Mesendoderm (in vitro differentiated cells): ENCODE measurements around the gene ZBTB7C.
A peak's percentile ranks its signal among the peaks of the same experiment; 100 is the strongest.

Experiments
- DNase-seq: peaks from one replicate; pipeline ENCODE4 v3.0.0; 2013
- H2AK5ac ChIP-seq: 2 replicates; pipeline ENCODE4 v1.6.1; 2013; ENCODE audit warnings: low read length, inconsistent platforms
- H2BK120ac ChIP-seq: 2 replicates; pipeline ENCODE4 v1.6.1; 2013; ENCODE audit warnings: low read depth, mild to moderate bottlenecking, low read length, moderate library complexity, mixed read lengths
- H2BK15ac ChIP-seq: replicated peaks from 2 replicates; pipeline ENCODE4 v1.6.1; 2013; ENCODE audit warnings: low read depth, mild to moderate bottlenecking, moderate library complexity
- H2BK5ac ChIP-seq: 2 replicates; pipeline ENCODE4 v1.6.1; 2013; ENCODE audit warnings: low read length, inconsistent platforms
- H3K18ac ChIP-seq: 2 replicates; pipeline ENCODE4 v1.6.1; 2013; ENCODE audit warnings: mild to moderate bottlenecking, low read length, mixed read lengths
- H3K23ac ChIP-seq: one replicate; pipeline ENCODE4 v1.6.1; 2013; ENCODE audit warnings: low read length
- H3K27ac ChIP-seq: 2 replicates; pipeline ENCODE4 v1.5.1; 2013; ENCODE audit warnings: low read depth, mild to moderate bottlenecking, inconsistent platforms, low read length, moderate library complexity
- H3K27me3 ChIP-seq: 2 replicates; pipeline ENCODE4 v1.6.1; 2013; ENCODE audit warnings: low read length, control low read depth, mild to moderate bottlenecking, inconsistent platforms; ENCODE audit not compliant: insufficient read depth, poor library complexity
- H3K36me3 ChIP-seq: 2 replicates; pipeline ENCODE4 v1.6.1; 2013; ENCODE audit warnings: low read length, inconsistent platforms; ENCODE audit not compliant: control insufficient read depth, insufficient read depth
- H3K4ac ChIP-seq: one replicate; pipeline ENCODE4 v1.6.1; 2013; ENCODE audit warnings: low read depth, mild to moderate bottlenecking, low read length, moderate library complexity
- H3K4me1 ChIP-seq: 2 replicates; pipeline ENCODE4 v1.6.1; 2013; ENCODE audit warnings: low read depth, low read length, inconsistent platforms; ENCODE audit not compliant: control insufficient read depth
- H3K4me2 ChIP-seq: 2 replicates; pipeline ENCODE4 v1.6.1; 2013; ENCODE audit warnings: low read length
- H3K4me3 ChIP-seq: 2 replicates; pipeline ENCODE4 v1.5.1; 2013; ENCODE audit warnings: mild to moderate bottlenecking, low read length
- H3K56ac ChIP-seq: one replicate; pipeline ENCODE4 v1.6.1; 2013; ENCODE audit warnings: low read length
- H3K79me1 ChIP-seq: 2 replicates; pipeline ENCODE4 v1.6.1; 2013; ENCODE audit warnings: low read length, inconsistent platforms
- H3K79me2 ChIP-seq: 2 replicates; pipeline ENCODE4 v1.6.1; 2013; ENCODE audit warnings: mild to moderate bottlenecking, low read length; ENCODE audit not compliant: control insufficient read depth, insufficient read depth
- H3K9ac ChIP-seq: 2 replicates; pipeline ENCODE4 v1.6.1; 2013; ENCODE audit warnings: low read length, inconsistent platforms
- H4K5ac ChIP-seq: one replicate; pipeline ENCODE4 v1.6.1; 2013; ENCODE audit warnings: low read length
- H4K8ac ChIP-seq: one replicate; pipeline ENCODE4 v1.6.1; 2013; ENCODE audit warnings: low read depth, mild to moderate bottlenecking, control low read depth, low read length, moderate library complexity
- WGBS: extraction: QIAGEN DNeasy Blood & Tissue Kit; methylation state at CpG from one replicate; pipeline ENCODE4 v1.1.7; 2013; ENCODE audit warnings: low lambda C conversion rate, missing lambda C conversion rate; ENCODE audit not compliant: insufficient coverage; ENCODE audit errors: extremely low coverage; 5-methylcytosine and 5-hydroxymethylcytosine counted together

Gene ZBTB7C

GRCh38 chr18:48024009-48024512 is 385.1 kb downstream of the ZBTB7C start:
- H3K9ac ChIP-seq, result no peak overlapping the region
- H3K36me3 ChIP-seq, result no peaks in the 10 kb centered on the region
- H3K4ac ChIP-seq, result no peak overlapping the region
- H3K27me3 ChIP-seq, result no peaks in the 10 kb centered on the region
- H3K4me1 ChIP-seq, result no peaks in the 10 kb centered on the region
- no peak for DNase-seq
- no CpG with 5 or more reads among the region's 4 CpGs for WGBS
- H2BK15ac ChIP-seq, result no peak overlapping the region
- H3K79me1 ChIP-seq, result no peaks in the 10 kb centered on the region
- H3K27ac ChIP-seq, result no peak overlapping the region
- H3K4me3 ChIP-seq, result no peak overlapping the region
- H3K4me2 ChIP-seq, result no peak overlapping the region
- H4K5ac ChIP-seq, result no peak overlapping the region
- H3K56ac ChIP-seq, result no peak overlapping the region
- H2BK5ac ChIP-seq, result no peak overlapping the region
- H2BK120ac ChIP-seq, result no peak overlapping the region
- no peak overlapping the region for H4K8ac ChIP-seq
- no peak overlapping the region for H2AK5ac ChIP-seq
- no peak overlapping the region for H3K18ac ChIP-seq
- H3K79me2 ChIP-seq, result no peaks in the 10 kb centered on the region
- no peak overlapping the region for H3K23ac ChIP-seq

GRCh38 chr18:48023334-48024008 is 385.7 kb downstream of the ZBTB7C start:
- Histone ChIP-seq H2BK120ac (no peak overlapping the region), H3K79me2 (no peaks in the 10 kb centered on the region), H3K23ac (no peak overlapping the region), H3K4me3 (no peak overlapping the region), H3K27me3 (no peaks in the 10 kb centered on the region), H3K79me1 (no peaks in the 10 kb centered on the region), H3K36me3 (no peaks in the 10 kb centered on the region), H4K5ac (no peak overlapping the region), H3K4me1 (no peaks in the 10 kb centered on the region), H3K9ac (no peak overlapping the region), H3K18ac (no peak overlapping the region), H3K56ac (peak overlapping the region; percentile 46), H2AK5ac (no peak overlapping the region), H3K4me2 (no peak overlapping the region), H2BK5ac (no peak overlapping the region), H2BK15ac (no peak overlapping the region), H3K4ac (no peak overlapping the region), H4K8ac (no peak overlapping the region), H3K27ac (no peak overlapping the region)
- WGBS, result no CpG with 5 or more reads among the region's 9 CpGs
- DNase-seq, result peak; percentile 73

DNA sequence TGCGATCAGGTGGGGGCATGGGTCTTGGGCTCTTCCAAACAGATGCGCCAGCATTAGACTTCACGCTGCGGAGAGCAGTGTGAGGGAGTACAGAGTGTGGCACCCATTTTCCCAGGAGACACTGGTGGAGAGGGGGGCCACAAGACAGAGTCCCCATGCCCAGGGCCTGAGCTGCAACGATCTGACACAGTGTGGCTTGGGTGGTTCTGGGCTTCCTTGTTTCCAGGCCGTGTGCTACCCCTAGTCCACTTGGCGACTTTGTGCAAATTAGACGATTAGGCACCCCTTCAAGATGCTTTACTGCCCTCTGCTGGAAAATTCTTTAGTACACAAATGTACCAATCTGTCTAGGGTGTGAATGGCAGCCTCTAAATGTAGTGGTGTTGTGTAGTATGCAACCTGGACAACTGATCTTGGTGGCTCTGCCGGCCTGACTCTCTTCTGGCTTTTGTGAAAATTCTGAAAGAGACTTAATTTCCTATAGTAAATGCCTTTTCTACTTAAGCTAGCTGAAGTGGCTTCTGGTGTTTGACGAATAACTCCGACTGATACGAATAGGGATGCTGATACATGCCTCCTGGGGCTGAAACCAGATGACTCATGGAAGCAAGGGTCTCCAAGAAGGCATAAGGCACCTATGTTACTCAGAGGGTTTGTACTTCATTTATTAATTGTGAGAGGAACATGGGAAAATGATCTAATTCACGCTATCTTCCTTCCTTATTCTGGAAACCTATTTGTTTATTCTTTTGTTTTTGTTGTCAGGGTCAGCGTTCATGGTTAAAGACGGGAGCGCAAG is 386.5 kb downstream of the ZBTB7C start:
- Histone ChIP-seq H3K27ac (no peak overlapping the region), H3K4me3 (no peak overlapping the region), H3K79me2 (no peaks in the 10 kb centered on the region), H2AK5ac (no peak overlapping the region), H3K18ac (no peak overlapping the region), H2BK120ac (no peak overlapping the region), H4K5ac (no peak overlapping the region), H2BK5ac (no peak overlapping the region), H3K36me3 (no peaks in the 10 kb centered on the region), H3K56ac (peak overlapping the region; percentile 3), H3K4ac (no peak overlapping the region), H3K4me2 (no peak overlapping the region), H3K23ac (no peak overlapping the region), H4K8ac (no peak overlapping the region), H3K27me3 (no peaks in the 10 kb centered on the region), H3K4me1 (no peaks in the 10 kb centered on the region), H3K79me1 (no peaks in the 10 kb centered on the region), H2BK15ac (no peak overlapping the region), H3K9ac (no peak overlapping the region)
- DNase-seq, result peak; percentile 88
- no CpG with 5 or more reads among the region's 16 CpGs for WGBS

DNA sequence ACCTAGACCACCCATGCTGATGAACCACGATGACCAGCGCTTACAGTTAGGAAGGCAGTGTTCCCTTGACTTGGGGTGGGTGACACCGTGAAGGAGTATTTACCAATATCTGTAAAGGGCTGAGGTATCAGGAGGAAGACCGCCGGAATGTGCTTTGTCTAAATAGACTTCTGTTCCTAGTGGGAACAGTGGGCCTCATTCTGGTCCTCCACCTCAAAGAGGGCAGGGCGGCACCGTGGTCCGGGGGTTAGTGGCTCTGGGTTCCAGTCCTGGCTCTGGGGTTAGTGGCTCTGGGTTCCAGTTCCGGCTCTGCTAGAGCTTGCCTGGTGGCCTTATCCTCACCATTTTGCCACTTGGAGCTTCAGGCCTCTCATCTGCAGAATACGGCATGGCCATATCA is 387.2 kb downstream of the ZBTB7C start:
- H3K4me2 ChIP-seq, result no peak overlapping the region
- H3K27ac ChIP-seq, result no peak overlapping the region
- H3K56ac ChIP-seq, result no peak overlapping the region
- H3K79me2 ChIP-seq, result no peaks in the 10 kb centered on the region
- no CpG with 5 or more reads among the region's 10 CpGs for WGBS
- H2BK15ac ChIP-seq, result no peak overlapping the region
- no peaks in the 10 kb centered on the region for H3K27me3 ChIP-seq
- no peaks in the 10 kb centered on the region for H3K4me1 ChIP-seq
- H3K4me3 ChIP-seq, result no peak overlapping the region
- H3K23ac ChIP-seq, result no peak overlapping the region
- no peak overlapping the region for H3K18ac ChIP-seq
- H4K5ac ChIP-seq, result no peak overlapping the region
- no peak for DNase-seq
- no peak overlapping the region for H3K9ac ChIP-seq
- H3K36me3 ChIP-seq, result no peaks in the 10 kb centered on the region
- H2BK120ac ChIP-seq, result no peak overlapping the region
- no peak overlapping the region for H2BK5ac ChIP-seq
- H3K4ac ChIP-seq, result no peak overlapping the region
- H4K8ac ChIP-seq, result no peak overlapping the region
- H2AK5ac ChIP-seq, result no peak overlapping the region
- no peaks in the 10 kb centered on the region for H3K79me1 ChIP-seq

- no peaks in the 10 kb centered on the region for H3K4me1 ChIP-seq
- H4K5ac ChIP-seq, result no peak overlapping the region
- H3K4me3 ChIP-seq, result no peak overlapping the region
- H3K4ac ChIP-seq, result no peak overlapping the region
- no peaks in the 10 kb centered on the region for H3K79me1 ChIP-seq
- no peaks in the 10 kb centered on the region for H3K36me3 ChIP-seq
- H3K27ac ChIP-seq, result no peak overlapping the region
- H3K9ac ChIP-seq, result no peak overlapping the region
- no peak overlapping the region for H2BK120ac ChIP-seq
- H3K4me2 ChIP-seq, result no peak overlapping the region
- H4K8ac ChIP-seq, result no peak overlapping the region
- no peak overlapping the region for H2AK5ac ChIP-seq
- no peak overlapping the region for H3K56ac ChIP-seq
- no peak overlapping the region for H2BK5ac ChIP-seq
- WGBS, result no CpG with 5 or more reads among the region's 5 CpGs
- no peaks in the 10 kb centered on the region for H3K79me2 ChIP-seq
- H3K23ac ChIP-seq, result no peak overlapping the region
- H3K27me3 ChIP-seq, result no peaks in the 10 kb centered on the region
- no peak overlapping the region for H3K18ac ChIP-seq
- H2BK15ac ChIP-seq, result no peak overlapping the region
- DNase-seq, result no peak
Measured at GRCh38 chr18:48021273-48021914, 387.8 kb downstream of the ZBTB7C start.
